HG02885 (cell line): ENCODE data around the gene LTC4S.
"Not testable (repeated sequence)": the region's sequence is repeated elsewhere in the genome, so short reads cannot be mapped to it uniquely, and the experiment has no call there.

Experiments
- ATAC-seq: cut with Tn5 transposase; IDR thresholded peaks from one replicate; pipeline ENCODE4 v1.9.1; 2021; ENCODE audit warnings: mild to moderate bottlenecking; ENCODE audit not compliant: unreplicated experiment, poor library complexity

The LTC4S gene

DNA sequence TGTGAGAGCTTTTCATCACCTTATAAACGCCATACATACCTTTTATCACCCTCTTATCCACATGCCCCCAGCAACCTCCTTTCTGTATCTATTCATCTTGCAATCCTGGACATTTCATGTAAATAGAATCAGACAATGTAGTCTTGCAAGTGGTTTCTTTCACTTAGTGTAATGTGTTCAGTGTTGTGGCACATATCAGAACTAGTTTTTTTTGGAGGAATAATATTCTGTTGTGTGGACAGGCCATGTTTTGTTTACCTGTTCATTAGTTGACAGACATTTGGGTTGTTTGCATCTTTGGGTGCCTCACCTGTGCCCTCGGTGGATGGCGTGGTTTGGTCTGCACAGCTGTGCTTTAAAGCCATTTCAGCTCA lies 28.3 kb downstream of the LTC4S start:
- no peak for ATAC-seq

DNA sequence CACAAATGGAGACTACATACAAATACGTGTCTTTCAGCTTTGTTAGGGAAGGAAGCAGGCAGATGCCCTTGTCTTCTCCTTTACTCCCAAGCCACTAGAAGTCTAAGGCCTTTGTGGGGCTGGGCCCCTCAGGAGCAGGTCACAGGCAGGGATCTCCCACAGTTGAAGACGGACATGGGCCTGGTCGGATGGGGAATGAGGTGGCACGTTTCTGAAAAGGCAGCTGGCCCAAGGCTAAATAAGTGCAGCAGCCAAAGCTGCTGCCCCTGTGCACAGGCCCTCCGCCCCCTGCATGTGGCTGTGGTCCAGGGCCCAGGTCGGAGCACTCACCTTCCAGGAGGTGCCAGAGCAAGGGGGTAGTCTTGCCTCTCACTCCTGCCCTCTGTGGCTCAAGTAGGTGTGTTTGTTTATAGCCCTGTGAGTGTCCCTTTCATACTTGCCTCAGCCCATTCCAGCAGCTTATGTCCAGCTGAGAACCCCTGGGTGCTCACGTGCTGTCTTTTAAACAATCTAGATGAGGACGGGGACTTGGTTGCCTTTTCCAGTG lies 28.7 kb downstream of the LTC4S start:
- ATAC-seq, result no peak

DNA sequence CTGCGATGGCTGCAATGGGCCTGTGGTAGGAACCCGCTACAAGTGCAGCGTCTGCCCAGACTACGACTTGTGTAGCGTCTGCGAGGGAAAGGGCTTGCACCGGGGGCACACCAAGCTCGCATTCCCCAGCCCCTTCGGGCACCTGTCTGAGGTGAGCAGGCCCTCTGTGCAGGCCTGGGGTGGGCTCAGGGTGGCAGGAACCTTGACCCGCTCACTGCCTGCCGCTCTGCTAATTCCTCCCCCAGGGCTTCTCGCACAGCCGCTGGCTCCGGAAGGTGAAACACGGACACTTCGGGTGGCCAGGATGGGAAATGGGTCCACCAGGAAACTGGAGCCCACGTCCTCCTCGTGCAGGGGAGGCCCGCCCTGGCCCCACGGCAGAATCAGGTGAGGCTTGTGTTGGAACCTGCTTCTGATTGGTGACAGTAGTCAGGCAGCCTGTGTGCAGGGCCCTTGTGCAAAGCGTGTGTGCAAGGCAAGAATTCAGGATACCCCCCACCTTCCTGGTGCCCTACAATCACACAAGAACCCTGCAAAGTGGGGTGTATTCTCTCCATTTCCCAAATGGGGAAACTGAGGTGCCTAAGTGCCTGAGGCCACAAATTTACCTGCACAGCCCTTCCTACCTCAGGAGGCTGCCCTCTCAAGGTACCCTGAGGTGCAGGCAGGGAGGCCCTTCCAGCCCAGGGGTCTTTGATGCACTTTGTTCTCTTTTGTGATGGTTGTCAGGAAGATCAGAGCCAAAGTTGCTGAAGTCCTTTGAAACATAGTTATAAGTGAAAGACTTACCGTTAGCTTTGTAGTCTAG lies 30.4 kb downstream of the LTC4S start:
- no peak for ATAC-seq

DNA sequence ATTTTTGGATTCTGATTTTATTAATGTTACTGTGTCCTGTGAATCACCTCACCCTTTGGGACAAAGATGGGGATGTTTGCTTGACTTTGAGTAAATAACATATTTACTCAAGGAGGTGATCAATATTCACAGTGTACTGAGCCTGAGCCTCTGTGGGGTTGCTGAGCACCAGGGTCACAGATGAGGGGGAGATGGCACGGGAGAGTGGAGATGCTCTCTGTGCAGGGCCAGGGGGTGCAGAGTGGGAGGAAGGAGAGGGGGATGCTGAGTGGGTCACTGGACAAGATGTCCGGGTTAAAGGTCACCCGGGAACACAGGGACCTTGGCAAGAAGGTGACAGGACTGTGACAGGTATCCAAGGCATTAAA lies 30.9 kb downstream of the LTC4S start:
- ATAC-seq, result no peak

DNA sequence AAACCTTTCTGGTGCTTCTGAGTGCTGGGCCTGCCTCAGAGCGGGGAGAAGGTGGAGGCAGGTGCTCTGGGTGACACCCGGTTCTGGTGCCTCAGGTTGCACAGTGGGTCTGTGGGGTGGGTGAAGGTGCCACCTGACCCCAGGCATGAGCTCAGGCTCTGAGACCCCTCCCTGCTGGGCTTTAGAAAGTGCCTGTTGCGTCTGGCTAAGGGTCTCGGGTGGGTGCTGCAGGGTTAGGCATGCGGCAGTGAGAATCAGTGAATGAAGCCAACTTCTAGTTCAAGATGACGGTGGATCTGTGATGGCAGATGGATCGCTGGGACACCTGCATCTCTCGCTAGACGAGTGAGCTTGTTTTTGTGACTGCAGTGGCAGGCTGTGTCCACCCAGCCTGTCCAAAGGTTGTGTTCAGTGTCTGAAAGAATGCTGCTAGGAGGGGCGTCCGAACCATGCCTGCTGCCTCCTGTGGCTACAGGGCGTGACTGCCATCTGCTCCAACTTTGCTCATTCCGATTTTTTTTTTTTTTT lies 31.9 kb downstream of the LTC4S start:
- no peak for ATAC-seq

DNA sequence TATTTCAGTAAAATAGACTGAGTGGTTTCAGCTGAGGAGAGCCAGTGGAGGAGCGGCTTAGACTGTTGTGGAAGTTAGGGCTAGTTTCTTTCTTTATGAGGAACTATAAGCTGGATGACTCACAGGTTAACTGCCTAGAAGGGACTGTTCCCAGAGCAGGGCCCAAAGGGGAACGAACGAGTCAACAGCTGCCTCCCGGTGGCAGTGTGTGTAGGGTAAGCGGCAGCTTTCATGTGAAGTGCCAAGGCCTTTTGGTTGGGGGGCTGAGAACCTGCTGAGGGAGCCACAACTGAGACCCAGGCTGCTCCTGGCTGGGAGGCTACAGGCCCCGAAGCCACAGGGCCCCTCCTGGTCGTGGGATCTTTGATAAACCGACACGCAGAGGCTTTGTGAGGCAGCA lies 33.9 kb downstream of the LTC4S start:
- no peak for ATAC-seq

DNA sequence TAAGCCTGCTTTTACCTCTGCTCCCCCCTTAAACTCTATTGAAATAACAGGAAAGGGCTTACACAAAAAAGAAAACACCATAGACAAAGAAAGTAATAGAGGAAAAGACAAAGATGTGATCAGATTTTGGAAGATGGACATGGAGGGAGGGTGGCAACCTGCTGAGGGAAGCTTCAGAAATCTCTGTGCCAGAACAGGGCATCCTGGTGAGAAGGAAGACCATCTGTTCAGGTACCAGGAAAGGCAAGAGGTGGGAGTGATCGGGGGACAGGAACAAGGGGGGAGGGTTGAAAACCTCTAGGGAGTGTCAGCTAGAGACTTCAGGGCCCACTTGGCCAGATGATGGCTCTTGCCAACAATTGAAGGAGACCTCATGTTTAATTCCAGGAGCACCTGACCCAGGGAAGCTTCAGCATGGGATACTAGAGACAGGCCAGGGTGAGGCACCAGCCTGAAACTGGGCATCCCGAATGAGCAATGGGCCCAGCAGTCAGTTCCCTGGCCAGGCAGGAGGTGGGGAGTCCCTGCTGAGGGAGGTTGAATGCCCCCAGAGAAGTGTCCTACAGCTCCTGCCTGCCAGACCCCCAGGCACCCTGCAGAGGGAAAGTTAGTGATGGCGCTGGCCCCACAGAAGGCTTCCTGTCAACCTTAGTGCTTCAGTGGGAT lies 35.1 kb downstream of the LTC4S start:
- ATAC-seq, result no peak

DNA sequence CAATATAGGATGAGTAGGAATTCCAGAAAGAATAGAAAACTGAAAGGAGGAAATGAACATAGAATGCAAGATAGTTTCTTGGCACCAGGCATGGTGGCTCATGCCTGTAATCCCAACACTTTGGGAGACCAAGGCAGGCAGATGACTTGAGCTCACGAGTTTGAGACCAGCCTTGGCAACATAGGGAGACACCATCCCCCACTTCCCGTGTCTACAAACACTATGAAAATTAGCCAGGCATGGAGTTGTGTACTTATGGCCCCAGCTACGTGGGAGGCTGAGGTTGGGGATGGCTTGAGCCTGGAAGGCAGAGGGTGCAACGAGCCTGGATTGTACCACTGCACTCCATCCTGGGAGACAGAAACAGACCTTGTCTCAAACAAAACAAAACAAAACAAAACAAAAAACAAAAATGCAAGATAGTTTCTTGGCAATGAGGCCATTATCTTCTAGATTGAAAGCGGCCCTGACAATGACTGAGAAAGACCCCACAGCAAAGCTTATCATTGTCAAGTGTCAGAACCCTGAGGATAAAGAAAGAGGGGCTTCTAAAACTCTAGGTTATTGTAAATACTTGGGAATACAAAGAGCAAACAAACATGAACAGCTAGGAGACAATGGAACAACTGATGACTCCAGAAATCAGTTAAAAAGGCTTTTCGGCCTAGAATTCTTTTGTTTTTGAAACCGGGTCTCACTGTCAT lies 36.1 kb downstream of the LTC4S start:
- ATAC-seq, result no peak

DNA sequence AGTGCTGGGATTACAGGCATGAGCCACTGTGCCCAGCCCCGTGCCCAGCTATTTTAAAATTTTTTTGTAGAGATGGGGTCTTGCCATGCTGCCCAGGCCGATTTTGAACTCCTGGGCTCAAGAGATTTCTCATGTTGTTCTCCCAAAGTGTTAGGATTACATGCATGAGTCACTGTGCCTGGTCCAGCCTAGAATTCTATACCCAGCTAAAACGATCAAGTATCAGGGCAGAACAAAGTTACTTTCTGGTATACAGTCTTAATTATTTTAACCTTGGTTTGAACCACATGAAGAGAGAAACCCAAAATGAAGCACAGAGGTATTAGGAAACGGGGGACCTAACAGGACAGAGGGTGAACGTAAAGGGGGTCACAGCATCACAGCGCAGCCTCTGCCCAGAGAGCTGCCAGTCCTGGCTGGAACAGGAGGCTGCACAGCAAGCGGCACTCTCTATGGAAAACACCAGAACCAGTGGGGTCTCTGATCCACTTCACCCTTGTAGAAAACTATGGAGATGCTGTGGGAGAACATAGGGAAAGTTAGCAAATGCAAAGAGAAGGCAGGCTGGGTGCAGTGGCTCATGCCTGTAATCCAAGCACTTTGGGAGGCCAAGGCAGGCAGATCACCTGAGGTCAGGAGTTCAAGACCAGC lies 37.2 kb downstream of the LTC4S start:
- ATAC-seq, result no peak

DNA sequence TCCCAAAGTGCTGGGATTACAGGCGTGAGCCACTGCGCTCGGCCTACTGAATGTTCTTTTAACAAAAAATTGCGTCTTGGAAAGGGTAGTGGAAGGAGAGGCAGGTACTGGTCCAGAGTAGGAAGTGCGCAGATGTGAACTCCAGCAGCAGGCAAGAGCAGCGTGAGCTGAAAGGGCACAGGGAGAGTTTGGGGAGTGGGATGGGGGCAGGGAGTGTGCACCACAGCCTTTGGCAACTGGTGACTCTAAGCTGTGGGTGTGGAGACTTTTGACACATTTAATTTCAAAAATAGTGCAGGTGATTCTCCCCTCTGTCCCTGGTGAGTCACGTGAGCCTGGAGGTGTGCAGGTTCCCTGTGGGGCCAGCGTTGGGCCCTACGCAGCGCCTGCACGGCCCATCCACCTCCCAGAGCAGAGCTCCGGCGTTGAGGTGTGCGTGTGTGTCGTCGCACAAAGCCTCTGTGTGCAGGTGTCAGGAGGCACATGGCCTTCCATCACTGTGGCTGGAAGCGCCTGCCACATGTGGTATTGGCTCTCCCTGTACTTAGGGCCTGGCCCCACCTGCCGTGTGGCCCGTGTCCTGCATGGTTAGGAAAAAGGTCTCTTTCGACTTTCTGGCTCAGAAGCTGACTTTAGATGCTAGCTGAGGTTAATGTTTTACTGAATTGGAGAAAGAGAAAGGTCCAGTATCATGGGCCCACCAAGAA lies 38.4 kb downstream of the LTC4S start:
- no peak for ATAC-seq

DNA sequence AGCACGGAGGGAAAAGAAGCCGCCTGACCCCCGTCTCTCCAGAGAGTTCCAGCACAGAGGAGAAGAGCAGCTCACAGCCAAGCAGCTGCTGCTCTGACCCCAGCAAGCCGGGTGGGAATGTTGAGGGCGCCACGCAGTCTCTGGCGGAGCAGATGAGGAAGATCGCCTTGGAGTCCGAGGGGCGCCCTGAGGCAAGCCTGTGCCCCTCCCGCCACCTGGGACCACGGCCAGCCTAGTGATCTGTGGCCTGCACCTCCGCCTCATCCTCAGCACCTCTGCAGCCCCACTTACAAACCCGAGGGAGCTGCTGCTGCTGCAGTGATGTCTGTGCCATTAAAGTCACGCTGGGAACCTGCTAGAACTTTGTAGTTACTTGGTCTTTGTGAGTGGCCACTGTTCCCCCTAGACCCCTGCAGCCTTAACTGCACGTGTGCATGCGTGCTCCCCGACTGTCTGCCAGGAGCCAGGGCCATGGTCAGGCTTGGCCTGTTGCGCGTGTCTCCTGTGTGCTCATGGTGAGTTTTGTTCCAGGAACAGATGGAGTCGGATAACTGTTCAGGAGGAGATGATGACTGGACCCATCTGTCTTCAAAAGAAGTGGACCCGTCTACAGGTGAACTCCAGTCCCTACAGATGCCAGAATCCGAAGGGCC lies 39.4 kb downstream of the LTC4S start:
- no peak for ATAC-seq

DNA sequence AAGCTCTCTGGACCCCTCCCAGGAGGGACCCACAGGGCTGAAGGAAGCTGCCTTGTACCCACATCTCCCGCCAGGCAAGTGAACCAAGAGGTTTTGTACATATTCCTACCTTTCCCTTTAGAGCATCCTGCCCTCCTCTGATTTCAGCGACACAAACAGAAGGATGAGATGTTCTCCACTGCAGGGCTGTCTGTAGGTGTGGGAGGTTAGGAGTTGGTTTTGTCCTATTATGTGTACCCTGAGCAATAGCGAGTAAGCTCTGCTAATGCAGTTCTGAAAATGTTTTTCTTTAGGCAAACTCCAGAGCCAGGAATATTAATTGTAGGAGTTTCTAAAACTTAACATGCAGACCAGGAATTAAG lies 39.9 kb downstream of the LTC4S start:
- ATAC-seq, result no peak

DNA sequence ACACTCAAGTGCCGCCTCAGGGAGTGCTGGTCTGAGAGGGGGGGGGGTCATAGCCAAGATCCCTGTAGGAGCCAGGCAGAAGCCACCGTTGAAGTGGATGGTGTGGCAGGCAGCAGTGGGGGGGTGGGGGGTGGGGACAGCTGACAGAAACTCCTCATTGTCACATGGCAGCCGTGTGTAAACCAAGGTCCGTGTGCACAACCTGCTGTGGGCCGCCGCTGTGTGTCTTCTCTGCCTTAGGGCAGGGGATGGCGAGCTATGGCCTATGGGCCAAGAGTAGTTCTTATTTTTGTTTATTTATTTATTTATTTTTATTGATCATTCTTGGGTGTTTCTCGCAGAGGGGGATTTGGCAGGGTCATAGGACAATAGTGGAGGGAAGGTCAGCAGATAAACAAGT lies 40.3 kb downstream of the LTC4S start:
- ATAC-seq, result no peak

DNA sequence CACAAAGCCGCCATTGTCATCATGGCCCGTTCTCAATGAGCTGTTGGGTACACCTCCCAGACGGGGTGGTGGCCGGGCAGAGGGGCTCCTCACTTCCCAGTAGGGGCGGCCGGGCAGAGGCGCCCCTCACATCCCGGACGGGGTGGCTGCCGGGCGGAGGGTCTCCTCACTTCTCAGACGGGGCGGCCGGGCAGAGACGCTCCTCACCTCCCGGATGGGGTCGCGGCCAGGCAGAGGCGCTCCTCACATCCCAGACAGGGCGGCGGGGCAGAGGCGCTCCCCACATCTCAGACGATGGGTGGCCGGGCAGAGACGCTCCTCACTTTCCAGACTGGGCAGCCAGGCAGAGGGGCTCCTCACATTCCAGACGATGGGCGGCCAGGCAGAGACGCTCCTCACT lies 41.1 kb downstream of the LTC4S start:
- not testable (repeated sequence) for ATAC-seq

DNA sequence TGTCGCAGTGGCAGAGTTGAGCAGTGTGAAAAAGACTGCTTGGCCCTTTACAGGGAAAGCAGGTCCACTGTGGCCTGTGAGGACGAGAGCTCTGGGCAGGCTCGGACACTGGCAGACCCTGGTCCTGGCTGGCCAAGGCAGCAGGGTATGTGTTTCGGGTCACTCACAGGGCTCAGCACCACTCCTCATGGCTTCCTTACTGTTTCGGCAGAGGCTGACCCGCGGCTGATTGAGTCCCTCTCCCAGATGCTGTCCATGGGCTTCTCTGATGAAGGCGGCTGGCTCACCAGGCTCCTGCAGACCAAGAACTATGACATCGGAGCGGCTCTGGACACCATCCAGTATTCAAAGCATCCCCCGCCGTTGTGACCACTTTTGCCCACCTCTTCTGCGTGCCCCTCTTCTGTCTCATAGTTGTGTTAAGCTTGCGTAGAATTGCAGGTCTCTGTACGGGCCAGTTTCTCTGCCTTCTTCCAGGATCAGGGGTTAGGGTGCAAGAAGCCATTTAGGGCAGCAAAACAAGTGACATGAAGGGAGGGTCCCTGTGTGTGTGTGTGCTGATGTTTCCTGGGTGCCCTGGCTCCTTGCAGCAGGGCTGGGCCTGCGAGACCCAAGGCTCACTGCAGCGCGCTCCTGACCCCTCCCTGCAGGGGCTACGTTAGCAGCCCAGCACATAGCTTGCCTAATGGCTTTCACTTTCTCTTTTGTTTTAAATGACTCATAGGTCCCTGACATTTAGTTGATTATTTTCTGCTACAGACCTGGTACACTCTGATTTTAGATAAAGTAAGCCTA lies 42.6 kb downstream of the LTC4S start:
- no peak for ATAC-seq

DNA sequence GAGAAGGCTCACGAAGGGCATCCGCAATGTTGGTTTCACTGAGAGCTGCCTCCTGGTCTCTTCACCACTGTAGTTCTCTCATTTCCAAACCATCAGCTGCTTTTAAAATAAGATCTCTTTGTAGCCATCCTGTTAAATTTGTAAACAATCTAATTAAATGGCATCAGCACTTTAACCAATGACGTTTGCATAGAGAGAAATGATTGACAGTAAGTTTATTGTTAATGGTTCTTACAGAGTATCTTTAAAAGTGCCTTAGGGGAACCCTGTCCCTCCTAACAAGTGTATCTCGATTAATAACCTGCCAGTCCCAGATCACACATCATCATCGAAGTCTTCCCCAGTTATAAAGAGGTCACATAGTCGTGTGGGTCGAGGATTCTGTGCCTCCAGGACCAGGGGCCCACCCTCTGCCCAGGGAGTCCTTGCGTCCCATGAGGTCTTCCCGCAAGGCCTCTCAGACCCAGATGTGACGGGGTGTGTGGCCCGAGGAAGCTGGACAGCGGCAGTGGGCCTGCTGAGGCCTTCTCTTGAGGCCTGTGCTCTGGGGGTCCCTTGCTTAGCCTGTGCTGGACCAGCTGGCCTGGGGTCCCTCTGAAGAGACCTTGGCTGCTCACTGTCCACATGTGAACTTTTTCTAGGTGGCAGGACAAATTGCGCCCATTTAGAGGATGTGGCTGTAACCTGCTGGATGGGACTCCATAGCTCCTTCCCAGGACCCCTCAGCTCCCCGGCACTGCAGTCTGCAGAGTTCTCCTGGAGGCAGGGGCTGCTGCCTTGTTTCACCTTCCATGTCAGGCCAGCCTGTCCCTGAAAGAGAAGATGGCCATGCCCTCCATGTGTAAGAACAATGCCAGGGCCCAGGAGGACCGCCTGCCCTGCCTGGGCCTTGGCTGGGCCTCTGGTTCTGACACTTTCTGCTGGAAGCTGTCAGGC lies 43.6 kb downstream of the LTC4S start:
- ATAC-seq, result no peak

DNA sequence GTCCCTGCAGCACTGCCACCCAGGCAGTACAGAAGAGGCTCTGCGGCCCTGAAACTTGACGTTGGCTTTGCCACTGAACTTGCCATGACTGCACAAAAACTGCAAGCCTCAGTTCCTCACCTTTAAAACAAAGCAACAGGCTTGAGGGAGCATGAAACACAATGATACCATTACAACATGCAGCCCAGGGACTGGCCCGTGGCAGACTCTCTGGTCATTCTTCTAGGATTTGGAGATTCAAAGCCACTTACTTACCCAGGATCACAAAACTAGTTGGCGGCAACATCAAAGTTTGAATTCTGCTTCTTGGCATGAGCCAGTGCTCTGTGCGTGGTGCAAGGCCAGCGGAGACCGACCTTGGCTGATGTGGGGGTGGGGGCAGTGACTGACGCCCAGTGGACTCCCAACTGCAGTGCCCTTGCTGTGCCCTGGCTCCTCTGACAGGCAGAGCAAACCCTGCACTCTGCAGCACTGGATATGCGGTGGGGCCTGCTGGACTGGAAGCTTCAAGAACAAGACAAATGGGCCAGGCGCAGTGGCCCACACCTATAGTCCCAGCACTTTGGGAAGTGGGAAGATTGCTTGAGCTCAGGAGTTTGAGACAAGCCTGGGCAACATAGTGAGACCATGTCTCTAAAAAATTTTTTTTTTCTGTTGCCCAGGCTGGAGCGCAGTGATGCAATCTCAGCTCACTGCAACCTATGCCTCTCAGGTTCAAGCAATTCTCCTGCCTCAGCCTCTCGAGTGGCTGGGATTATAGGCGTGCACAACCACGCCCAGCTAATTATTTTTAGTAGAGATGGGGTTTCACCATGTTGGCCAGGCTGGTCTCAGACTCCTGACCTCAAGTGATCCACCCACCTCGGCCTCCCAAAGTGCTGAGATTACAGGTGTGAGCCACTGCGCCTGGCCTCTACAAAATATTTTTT lies 45.8 kb downstream of the LTC4S start:
- ATAC-seq, result no peak
